Lower leg skin (tissue), 3 donors: ENCODE data around the gene CACYBP.

ENCODE experiments used
- POLR2A ChIP-seq, 2 donors: fragments of 450-650 bp; IDR thresholded peaks; one replicate each; pipeline ENCODE4 v1.6.1; 2016 to 2017; ENCODE audit warnings: antibody characterized with exemption in 2 of 2, mild to moderate bottlenecking in 1 of 2, moderate library complexity in 1 of 2
- TF ChIP-seq, protein P1 (sequence below), 3 donors: fragments of 450-650 bp; IDR thresholded peaks; one replicate each; pipeline ENCODE4 v1.5.1; 2016; ENCODE audit warnings: antibody characterized with exemption in 3 of 3, mild to moderate bottlenecking in 3 of 3, moderate library complexity in 2 of 3

DNA sequence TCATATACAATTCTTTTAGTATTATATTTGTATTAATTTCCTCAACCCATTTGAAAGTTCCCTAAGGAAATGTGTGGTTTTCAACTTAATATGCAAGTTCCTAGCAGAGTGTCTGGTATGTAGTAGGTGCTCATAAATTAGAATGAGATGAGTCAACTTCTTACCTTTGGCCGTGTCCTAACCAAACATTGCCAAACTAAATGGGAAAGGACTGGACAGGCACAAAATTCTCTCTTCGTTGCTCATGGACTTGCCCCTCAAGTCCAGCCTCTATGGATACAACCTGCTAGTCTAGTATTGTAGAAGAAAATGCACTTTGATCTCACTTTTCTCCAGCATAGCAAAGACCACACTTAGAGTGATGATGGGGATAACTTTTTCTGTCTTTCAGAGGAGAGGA lies 35.0 kb downstream of the CACYBP start:
- TF ChIP-seq POLR2A (IDR thresholded peaks at IDR 0.05): no peak
- TF ChIP-seq, protein P1, sequence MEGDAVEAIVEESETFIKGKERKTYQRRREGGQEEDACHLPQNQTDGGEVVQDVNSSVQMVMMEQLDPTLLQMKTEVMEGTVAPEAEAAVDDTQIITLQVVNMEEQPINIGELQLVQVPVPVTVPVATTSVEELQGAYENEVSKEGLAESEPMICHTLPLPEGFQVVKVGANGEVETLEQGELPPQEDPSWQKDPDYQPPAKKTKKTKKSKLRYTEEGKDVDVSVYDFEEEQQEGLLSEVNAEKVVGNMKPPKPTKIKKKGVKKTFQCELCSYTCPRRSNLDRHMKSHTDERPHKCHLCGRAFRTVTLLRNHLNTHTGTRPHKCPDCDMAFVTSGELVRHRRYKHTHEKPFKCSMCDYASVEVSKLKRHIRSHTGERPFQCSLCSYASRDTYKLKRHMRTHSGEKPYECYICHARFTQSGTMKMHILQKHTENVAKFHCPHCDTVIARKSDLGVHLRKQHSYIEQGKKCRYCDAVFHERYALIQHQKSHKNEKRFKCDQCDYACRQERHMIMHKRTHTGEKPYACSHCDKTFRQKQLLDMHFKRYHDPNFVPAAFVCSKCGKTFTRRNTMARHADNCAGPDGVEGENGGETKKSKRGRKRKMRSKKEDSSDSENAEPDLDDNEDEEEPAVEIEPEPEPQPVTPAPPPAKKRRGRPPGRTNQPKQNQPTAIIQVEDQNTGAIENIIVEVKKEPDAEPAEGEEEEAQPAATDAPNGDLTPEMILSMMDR (IDR thresholded peaks at IDR 0.05): no peak
